KG1 (cell line): ENCODE results near the gene RPLP1.

Experiments used
- DNase-seq: peaks from one replicate; lab custom pipeline; 2025; lab: John Stamatoyannopoulos, UW

RPLP1 gene

DNA sequence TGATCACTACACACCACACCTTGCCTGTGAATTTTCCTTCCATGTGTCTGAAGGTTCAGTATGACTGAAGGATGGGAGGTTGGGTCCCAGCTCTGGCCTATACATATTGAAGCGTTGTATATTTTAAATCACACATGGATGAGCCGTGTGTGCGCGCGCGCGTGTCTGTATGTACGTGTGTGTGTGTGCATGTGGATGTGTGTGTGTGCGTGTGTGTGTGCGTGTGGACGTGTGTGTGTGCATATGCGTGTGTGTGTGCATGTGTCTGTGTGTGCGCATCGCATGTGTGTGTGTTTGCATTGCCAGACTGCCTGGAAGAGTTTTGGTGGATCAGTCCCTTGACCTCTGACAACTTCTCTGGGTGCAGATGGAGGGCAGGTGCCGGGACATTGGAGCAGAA, 45.7 kb downstream of the RPLP1 start:
- DNase-seq: no peak

DNA sequence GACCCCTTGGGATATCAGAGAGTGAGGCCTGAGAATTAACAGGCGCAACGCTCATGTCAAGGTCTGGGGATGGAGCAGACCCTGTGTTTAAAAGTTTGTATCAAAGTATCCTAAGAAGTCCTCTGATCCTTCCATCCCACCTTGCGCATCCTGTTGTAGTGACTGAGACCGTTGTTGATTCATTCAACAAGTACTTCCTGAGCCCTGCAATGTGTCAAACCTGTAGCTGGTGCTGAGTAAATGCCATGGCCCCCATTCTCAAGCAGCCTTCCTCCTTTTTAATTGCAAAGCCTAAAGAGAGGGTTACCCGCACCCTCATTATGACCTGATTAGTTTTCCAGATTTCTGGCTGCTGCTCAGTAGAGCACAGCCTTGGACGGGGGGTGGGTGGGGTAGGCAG, 46.4 kb downstream of the RPLP1 start:
- no peak for DNase-seq

- no peak for DNase-seq
Observed at GRCh38 chr15:69499521-69500211, 47.0 kb downstream of the RPLP1 start.

DNA sequence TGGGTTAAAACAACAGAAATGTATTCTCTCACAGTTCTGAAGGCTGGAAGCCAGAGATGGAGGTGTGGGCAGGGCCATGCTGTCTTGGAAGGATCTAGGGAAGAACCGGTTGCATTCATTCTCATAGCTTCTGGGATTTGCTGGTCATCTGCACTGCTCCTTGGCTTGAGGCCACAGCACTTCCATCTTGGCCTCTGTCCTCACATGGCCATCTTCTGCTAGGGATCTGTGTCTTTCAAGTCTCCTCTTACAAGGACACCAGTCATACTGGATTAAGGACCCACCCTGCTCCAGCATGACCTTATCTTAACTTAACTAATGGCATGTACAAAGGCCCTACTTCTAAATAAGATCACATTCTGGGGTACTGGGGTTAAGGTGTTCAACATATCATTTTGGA, 47.7 kb downstream of the RPLP1 start:
- no peak for DNase-seq

DNA sequence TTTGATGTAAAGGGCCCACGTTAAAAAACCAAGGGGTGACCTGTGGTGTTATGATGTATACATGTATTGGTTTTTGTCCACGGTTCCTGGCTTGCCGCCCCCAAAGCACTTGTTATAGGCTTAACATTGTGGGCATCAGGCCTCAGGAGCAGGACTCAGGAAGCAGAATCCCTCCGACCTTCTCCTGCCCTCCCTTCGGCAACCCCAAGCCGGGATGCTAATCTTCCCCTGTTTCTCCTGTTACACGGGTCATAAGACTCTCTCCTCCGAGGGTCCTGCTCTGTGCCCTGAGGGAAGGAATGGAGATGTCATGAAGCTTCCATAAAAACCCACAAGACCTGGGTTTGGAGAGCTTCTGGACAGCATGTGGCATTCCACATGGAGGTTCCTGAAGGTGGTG, 48.8 kb downstream of the RPLP1 start:
- DNase-seq: no peak

DNA sequence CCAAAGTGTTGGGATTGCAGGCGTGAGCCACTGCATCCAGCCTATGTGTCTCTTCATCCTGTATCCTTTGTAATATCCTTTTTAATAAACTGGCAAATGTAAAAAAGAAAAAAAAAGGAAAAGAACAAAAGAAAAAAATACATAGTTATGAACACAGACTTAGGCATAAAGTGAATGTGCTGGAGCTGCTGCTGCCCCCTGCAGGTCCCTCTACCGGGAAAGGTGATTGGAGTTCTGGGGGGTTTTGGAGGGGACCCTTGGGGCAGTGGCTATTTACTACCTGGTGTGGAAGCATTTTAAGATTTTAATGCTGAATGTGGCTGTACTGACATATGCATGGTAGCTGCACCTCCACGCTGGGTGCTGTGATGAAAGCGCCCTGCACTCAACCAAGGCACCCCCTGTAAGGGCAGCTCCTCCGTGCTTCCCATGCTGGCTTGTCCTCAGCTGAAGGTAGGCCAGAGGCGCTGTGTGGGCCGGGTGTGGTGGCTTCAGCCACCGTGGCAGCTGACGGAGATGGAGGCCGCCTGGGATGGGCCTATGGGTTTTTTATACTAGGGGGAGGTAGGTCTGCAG, 49.9 kb downstream of the RPLP1 start:
- no peak for DNase-seq

DNA sequence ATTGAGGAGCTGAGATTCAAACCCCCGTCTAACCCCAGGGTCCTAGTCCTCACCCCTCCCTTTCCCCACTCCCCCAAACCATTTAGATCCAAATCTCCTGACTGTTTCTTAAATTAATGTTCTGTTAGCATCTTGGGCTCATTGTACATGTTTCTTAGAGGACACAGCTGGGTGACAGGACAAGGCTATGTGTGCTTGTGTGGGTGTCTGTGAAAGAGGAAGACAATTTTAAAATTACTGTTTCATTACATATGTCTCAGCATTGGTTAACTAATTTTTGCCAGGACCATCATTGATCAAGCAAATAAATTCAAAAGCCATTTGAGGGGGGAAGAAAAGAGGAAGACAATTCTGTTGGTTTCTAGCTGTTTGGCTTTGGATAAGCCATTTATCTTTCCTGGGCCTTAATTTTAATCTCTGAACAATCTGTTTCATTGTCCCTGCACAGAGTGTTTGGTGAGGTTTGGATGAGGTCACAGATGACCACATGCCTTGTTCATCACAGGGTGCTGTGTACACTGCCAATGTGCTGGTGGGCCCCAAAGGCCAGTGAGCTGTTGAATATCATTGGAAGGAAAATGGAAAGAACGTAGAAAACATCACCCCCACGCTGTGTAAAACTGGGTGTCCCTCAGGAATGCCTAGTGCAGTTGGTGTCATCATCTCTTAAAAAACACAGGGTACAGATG, 51.9 kb downstream of the RPLP1 start:
- no peak for DNase-seq
